ENCODE data around the gene FTSJ3.
A peak's percentile ranks its signal among the peaks of the same experiment; 100 is the strongest.

DNA sequence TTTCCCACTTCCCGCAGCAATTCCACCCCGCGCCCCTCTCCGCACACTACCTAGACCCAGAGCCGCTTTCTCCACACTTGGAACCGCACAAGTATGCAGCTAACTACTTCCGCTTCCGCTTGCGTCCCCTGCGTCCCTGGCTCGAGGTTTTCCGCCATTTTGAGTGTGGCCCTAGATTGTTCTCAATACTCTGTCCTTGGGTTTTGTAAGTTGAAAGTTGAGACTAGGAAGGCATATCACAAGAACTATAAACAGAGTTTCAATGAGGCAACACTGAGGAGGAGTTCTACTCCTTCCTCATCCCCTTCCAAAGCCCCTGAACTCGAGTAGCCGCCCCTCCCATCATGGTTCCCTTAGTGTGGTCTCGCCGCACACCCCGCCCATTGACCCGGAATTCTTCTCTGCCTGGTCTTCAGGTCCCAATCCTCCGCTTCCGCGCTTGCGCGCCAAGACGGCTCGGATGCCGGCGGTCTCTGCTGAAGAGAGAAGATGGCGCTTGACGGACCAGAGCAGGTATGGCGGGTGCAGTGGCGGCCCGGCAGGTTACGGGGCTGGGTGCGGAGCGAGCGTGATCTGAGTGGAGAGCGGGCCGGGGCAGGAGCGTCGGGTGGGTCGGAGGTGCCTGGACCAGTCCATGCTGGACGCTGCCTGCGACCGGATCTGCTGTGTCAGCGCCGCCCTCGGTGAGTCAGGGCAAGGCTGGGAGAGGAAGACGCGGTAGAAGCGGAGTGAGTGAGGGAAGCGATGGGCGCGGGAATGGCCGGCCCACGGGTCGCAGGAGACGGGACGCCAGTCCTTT, at the start of gene FTSJ3, which contains the start of gene PSMC5:
- TF ChIP-seq POLR2AphosphoS5 (IDR thresholded peaks at IDR 0.05; ENCODE audit: borderline replicate concordance, low read depth, low read length): peak; percentile 95
- TF ChIP-seq EZH2 (IDR thresholded peaks at IDR 0.05): no peak
- TF ChIP-seq FOXP2 (optimal IDR thresholded peaks at IDR 0.05; ENCODE audit: control extremely low read depth, extremely low read length, insufficient read depth): no peak
